ENCODE results near the gene CEBPE.

The CEBPE gene

GRCh38 chr14:23130871-23131270, 11.8 kb upstream of the CEBPE start:
- Histone ChIP-seq H2AFZ (ENCODE audit: low read length) (no peak overlapping the region), H3K9me3 (ENCODE audit: insufficient read depth, low read depth, low read length) (no peaks in the 10 kb centered on the region), H3K36me3 (ENCODE audit: insufficient read depth, low read length) (no peaks in the 10 kb centered on the region), H3K79me2 (ENCODE audit: insufficient read depth, low read length) (no peaks in the 10 kb centered on the region), H3K9ac (ENCODE audit: low read depth, low read length, poor library complexity, severe bottlenecking) (no peak overlapping the region), H4K20me1 (ENCODE audit: insufficient read depth, low read length, poor library complexity, severe bottlenecking) (no peaks in the 10 kb centered on the region), H3K4me3 (ENCODE audit: low read length, poor library complexity, severe bottlenecking) (no peak overlapping the region), H3K4me2 (ENCODE audit: low read depth, low read length, poor library complexity, severe bottlenecking) (no peak overlapping the region), H3K4me1 (ENCODE audit: insufficient read depth, low read length, poor library complexity, severe bottlenecking) (no peaks in the 10 kb centered on the region), H3K27me3 (ENCODE audit: insufficient read depth, low read length, poor library complexity, severe bottlenecking) (no peaks in the 10 kb centered on the region), H3K9me2 (replicated peaks; ENCODE audit: low read depth, low read length) (no peaks in the 10 kb centered on the region), H3F3A (ENCODE audit: low read depth) (no peaks in the 10 kb centered on the region)
- TF ChIP-seq CTCF (conservative IDR thresholded peaks at IDR 0.05; ENCODE audit: low read length) (no peak), EZH2phosphoT487 (IDR thresholded peaks at IDR 0.05; ENCODE audit: borderline replicate concordance) (no peak)

- Histone ChIP-seq H2AFZ (ENCODE audit: low read length) (no peak overlapping the region), H3K4me1 (ENCODE audit: insufficient read depth, low read length, poor library complexity, severe bottlenecking) (no peaks in the 10 kb centered on the region)
- TF ChIP-seq CTCF (conservative IDR thresholded peaks at IDR 0.05; ENCODE audit: low read length) (no peak), EZH2phosphoT487 (IDR thresholded peaks at IDR 0.05; ENCODE audit: borderline replicate concordance) (no peak)
Observed at GRCh38 chr14:23129759-23130316, 10.8 kb upstream of the CEBPE start.

GRCh38 chr14:23128969-23129758, 10.1 kb upstream of the CEBPE start:
- no peak overlapping the region for H3K9ac ChIP-seq (ENCODE audit: low read depth, low read length, poor library complexity, severe bottlenecking)
- no peaks in the 10 kb centered on the region for H3K36me3 ChIP-seq (ENCODE audit: insufficient read depth, low read length)
- H2AFZ ChIP-seq (ENCODE audit: low read length): no peak overlapping the region
- H3K79me2 ChIP-seq (ENCODE audit: insufficient read depth, low read length): no peaks in the 10 kb centered on the region
- no peaks in the 10 kb centered on the region for H3K4me1 ChIP-seq (ENCODE audit: insufficient read depth, low read length, poor library complexity, severe bottlenecking)
- H3K4me2 ChIP-seq (ENCODE audit: low read depth, low read length, poor library complexity, severe bottlenecking): no peak overlapping the region
- no peaks in the 10 kb centered on the region for H3K9me3 ChIP-seq (ENCODE audit: insufficient read depth, low read depth, low read length)
- no peaks in the 10 kb centered on the region for H3K27me3 ChIP-seq (ENCODE audit: insufficient read depth, low read length, poor library complexity, severe bottlenecking)
- no peak overlapping the region for H3K4me3 ChIP-seq (ENCODE audit: low read length, poor library complexity, severe bottlenecking)
- no peaks in the 10 kb centered on the region for H3F3A ChIP-seq (ENCODE audit: low read depth)
- H4K20me1 ChIP-seq (ENCODE audit: insufficient read depth, low read length, poor library complexity, severe bottlenecking): no peaks in the 10 kb centered on the region
- H3K9me2 ChIP-seq (replicated peaks; ENCODE audit: low read depth, low read length): no peaks in the 10 kb centered on the region
- TF ChIP-seq EZH2phosphoT487 (IDR thresholded peaks at IDR 0.05; ENCODE audit: borderline replicate concordance): no peak
- no peak for TF ChIP-seq CTCF (conservative IDR thresholded peaks at IDR 0.05; ENCODE audit: low read length)

More at GRCh38 chr14:23129759-23130316, 10.8 kb upstream of the CEBPE start:
- no peaks in the 10 kb centered on the region for H3K9me3 ChIP-seq (ENCODE audit: insufficient read depth, low read depth, low read length)
- H3K36me3 ChIP-seq (ENCODE audit: insufficient read depth, low read length): no peaks in the 10 kb centered on the region
- no peak overlapping the region for H3K4me3 ChIP-seq (ENCODE audit: low read length, poor library complexity, severe bottlenecking)
- no peaks in the 10 kb centered on the region for H3K27me3 ChIP-seq (ENCODE audit: insufficient read depth, low read length, poor library complexity, severe bottlenecking)
- no peaks in the 10 kb centered on the region for H4K20me1 ChIP-seq (ENCODE audit: insufficient read depth, low read length, poor library complexity, severe bottlenecking)
- no peaks in the 10 kb centered on the region for H3K9me2 ChIP-seq (replicated peaks; ENCODE audit: low read depth, low read length)
- H3F3A ChIP-seq (ENCODE audit: low read depth): no peaks in the 10 kb centered on the region
- no peak overlapping the region for H3K9ac ChIP-seq (ENCODE audit: low read depth, low read length, poor library complexity, severe bottlenecking)
- H3K79me2 ChIP-seq (ENCODE audit: insufficient read depth, low read length): no peaks in the 10 kb centered on the region
- no peak overlapping the region for H3K4me2 ChIP-seq (ENCODE audit: low read depth, low read length, poor library complexity, severe bottlenecking)

Measured in Loucy (cell line).